Measurements from ENCODE around the gene CCDC92. TPM values are rescaled to one million over a fixed set of nuclear protein-coding genes. Genes with fewer than 3 reads are reported as not detected.

CCDC92 gene
- total RNA-seq, 1 experiment from 2014 or later = 53.7 TPM

- no peak for TF ChIP-seq CTCF (IDR thresholded peaks at IDR 0.05)
- TF ChIP-seq TCF7L2 (IDR thresholded peaks at IDR 0.05; ENCODE audit: low read depth, low read length) = no peak
- TF ChIP-seq REST (IDR thresholded peaks at IDR 0.05; ENCODE audit: insufficient read depth in 1 of 2, low read depth in 2 of 2, low read length in 1 of 2) = no peak
- no peak for TF ChIP-seq POLR2AphosphoS5 (IDR thresholded peaks at IDR 0.05; ENCODE audit: low read depth, low read length)
- TF ChIP-seq SIN3A (IDR thresholded peaks at IDR 0.05; ENCODE audit: borderline replicate concordance, insufficient read depth, low read depth, low read length) = no peak
- CTCF ChIA-PET = no interaction called here
- Histone ChIP-seq H3K27ac (ENCODE audit: low read length) (no peak overlapping the region), H3K4me1 (ENCODE audit: control insufficient read depth, insufficient read depth, low read length) (no peaks in the 10 kb centered on the region), H3K27me3 (ENCODE audit: control insufficient read depth, insufficient read depth, low read length) (no peaks in the 10 kb centered on the region), H3K9me3 (ENCODE audit: control insufficient read depth, insufficient read depth, low read depth, low read length) (no peaks in the 10 kb centered on the region), H3K36me3 (ENCODE audit: control insufficient read depth, insufficient read depth, low read length) (peaks cover 11% of the 10 kb centered on the region), H3K4me3 (ENCODE audit: low read depth in 2 of 2, low read length in 2 of 2) (no peak overlapping the region)
- in situ Hi-C loops (cut with HindIII; ENCODE audit: low pct_unique_long_range_greater_than_20kb, low sequenced_read_pairs) (no loop called here), intact Hi-C loops (cut with micrococcal nuclease; ENCODE audit: unreplicated experiment) (no loop called here)
- no peak for DNase-seq (ENCODE audit: low read depth, low spot score)
- no TSS peak for BruUV-seq (replicated peaks)
- POLR2A ChIA-PET = no interaction called here
- ATAC-seq = no peak
Measured at GRCh38 chr12:123990511-123990910, 17.9 kb upstream of the CCDC92 start.

- H3K4me3 ChIP-seq (ENCODE audit: low read depth in 2 of 2, low read length in 2 of 2) = no peak overlapping the region
- intact Hi-C loops (cut with micrococcal nuclease; ENCODE audit: unreplicated experiment) (no loop called here), in situ Hi-C loops (cut with HindIII; ENCODE audit: low pct_unique_long_range_greater_than_20kb, low sequenced_read_pairs) (no loop called here)
- ChIA-PET POLR2A (no interaction called here), CTCF (no interaction called here)
- no peak for TF ChIP-seq REST (IDR thresholded peaks at IDR 0.05; ENCODE audit: insufficient read depth in 1 of 2, low read depth in 2 of 2, low read length in 1 of 2)
- TF ChIP-seq SIN3A (IDR thresholded peaks at IDR 0.05; ENCODE audit: borderline replicate concordance, insufficient read depth, low read depth, low read length) = no peak
- TF ChIP-seq TCF7L2 (IDR thresholded peaks at IDR 0.05; ENCODE audit: low read depth, low read length) = no peak
- TF ChIP-seq POLR2AphosphoS5 (IDR thresholded peaks at IDR 0.05; ENCODE audit: low read depth, low read length) = no peak
- no peak for TF ChIP-seq CTCF (IDR thresholded peaks at IDR 0.05)
- no peaks in the 10 kb centered on the region for H3K27me3 ChIP-seq (ENCODE audit: control insufficient read depth, insufficient read depth, low read length)
- DNase-seq (ENCODE audit: low read depth, low spot score) = no peak
- no peaks in the 10 kb centered on the region for H3K4me1 ChIP-seq (ENCODE audit: control insufficient read depth, insufficient read depth, low read length)
- no peak overlapping the region for H3K27ac ChIP-seq (ENCODE audit: low read length)
- no peaks in the 10 kb centered on the region for H3K9me3 ChIP-seq (ENCODE audit: control insufficient read depth, insufficient read depth, low read depth, low read length)
- BruUV-seq (replicated peaks) = no TSS peak
- peaks cover 11% of the 10 kb centered on the region for H3K36me3 ChIP-seq (ENCODE audit: control insufficient read depth, insufficient read depth, low read length)
- ATAC-seq = no peak
Measured at GRCh38 chr12:123989753-123990152, 17.1 kb upstream of the CCDC92 start.
